GM18507 (cell line): ENCODE data around the gene SETD2.
A peak's percentile ranks its signal among the peaks of the same experiment; 100 is the strongest.

Source experiments
- DNase-seq: peaks from one replicate; pipeline ENCODE4 v3.0.0; 2011; ENCODE audit warnings: low read depth; ENCODE audit not compliant: insufficient read length; ENCODE audit errors: extremely low spot score
- FAIRE-seq: peaks from 2 replicates; lab custom pipeline; 2011; peaks lifted over from hg19 to GRCh38; lab: Jason Lieb, UNC

The SETD2 gene

DNA sequence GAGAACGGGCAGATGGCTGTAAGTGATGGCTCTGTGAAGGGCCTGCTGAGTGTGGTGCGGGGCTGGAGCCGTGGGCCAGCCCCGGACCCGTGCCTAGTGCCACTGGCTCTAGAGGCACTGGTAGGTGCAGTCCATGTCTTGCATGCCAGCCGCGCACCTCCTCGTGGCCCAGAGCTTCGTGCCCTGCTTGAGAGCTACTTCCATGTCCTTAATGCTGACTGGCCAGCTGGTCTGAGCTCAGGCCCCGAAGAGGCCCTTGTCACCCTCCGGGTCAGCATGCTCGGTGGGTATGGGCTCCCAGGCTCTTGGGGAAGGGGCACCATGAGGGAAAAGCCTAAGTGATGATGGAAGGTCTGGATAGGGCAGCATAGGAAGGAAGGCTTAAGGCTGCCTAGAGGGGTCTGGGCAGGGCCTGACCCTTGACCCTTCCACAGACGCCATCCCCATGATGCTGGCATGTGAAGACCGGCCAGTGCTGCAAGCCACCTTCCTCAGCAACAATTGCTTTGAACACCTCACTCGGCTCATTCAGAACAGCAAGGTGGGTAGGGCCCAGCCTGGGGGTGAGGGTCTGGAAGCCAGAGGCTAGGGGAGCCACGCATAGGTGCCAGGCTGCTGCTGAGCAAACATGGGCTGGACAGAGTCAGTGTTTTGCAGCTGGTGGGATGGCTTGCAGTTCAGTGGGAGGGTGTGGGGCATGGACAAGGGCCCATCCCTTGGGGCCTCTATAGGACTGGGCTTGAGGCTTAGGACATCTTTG is 172.3 kb downstream of the SETD2 start:
- DNase-seq (no peak), FAIRE-seq (no peak)

DNA sequence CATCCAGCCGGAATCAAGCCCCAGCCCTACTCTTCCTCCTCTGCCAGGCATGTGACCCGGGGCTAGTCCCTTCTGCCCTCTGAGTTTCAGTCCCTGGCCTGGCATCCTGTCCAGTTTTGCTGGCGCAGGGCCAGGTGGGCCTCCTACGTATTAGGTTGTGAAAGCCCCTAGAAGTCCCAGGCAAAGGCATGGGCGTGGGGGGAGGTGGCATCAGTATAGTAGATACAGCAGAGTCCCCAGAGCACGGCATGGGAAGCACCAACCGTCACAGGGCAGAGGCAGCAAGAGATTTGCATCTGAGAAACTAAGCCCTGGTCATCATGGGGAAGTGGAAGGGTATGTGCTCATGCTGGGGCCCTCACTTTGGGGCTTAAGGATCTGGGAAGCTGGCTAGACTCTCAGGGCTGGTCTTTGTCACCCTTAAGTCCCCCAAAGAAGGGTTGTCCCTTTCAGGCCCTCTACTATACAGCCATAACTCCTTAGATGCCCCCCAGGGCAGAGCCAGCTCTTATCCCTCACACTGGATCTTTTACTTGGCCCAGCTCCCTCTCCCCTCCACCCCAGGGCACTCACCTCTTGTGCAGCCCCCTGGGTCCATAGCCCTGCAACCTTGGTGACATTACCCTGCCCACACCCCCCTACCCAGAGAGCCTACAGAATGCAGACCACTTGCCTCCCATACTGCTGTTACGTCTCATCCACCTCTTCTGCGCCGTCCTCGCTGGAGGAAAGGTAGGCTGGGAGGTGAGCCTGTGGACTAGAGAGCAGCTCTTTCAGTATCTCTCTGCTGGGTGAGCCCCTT is 173.1 kb downstream of the SETD2 start:
- peak; percentile 87 for FAIRE-seq
- DNase-seq = no peak

DNA sequence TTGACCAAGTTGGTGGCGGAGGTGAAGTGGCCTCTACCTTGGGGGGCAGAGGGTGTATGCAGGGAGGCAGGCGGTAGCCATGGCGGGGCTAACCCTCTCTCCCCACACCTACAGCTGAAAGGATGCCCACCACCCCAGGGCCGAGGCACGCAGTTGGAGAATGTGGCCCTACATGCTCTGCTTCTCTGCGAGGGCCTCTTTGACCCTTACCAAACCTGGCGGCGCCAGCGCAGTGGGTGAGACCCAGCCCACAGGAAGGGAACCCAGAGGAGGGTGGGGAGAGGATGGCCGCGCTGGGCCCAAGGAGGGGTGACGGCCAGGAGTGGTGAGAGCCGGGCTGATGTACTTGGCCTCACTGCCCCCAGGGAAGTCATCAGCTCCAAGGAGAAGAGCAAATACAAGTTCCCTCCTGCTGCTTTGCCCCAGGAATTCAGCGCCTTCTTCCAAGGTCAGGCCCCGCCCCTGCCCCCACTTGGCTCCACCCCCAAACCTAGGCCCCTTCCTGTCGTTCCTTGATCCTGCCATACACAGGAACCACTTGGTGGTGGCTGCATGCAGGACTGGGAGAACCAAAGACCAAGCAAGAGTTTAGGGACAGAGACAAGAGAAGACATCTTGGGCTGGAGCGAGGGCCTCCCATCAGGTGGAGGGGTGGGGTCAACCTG is 174.6 kb downstream of the SETD2 start:
- DNase-seq (no peak), FAIRE-seq (no peak)

DNA sequence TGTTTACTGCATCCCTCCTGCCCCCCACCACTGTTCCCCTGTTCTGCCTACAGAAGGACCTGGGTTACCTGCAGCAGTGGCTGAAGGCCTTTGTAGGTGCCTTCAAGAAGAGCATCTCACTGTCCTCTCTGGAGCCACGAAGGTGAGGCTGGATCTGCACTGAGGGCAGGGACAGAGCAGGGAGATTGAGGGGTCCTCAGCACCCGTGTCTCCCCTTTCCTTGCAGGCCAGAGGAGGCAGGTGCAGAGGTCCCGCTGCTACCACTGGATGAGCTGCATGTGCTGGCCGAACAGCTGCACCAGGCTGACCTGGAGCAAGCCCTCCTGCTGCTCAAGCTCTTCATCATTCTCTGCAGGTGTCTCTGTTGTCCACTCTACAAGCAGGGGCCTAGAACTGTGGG is 175.3 kb downstream of the SETD2 start:
- FAIRE-seq (no peak), DNase-seq (no peak)

DNA sequence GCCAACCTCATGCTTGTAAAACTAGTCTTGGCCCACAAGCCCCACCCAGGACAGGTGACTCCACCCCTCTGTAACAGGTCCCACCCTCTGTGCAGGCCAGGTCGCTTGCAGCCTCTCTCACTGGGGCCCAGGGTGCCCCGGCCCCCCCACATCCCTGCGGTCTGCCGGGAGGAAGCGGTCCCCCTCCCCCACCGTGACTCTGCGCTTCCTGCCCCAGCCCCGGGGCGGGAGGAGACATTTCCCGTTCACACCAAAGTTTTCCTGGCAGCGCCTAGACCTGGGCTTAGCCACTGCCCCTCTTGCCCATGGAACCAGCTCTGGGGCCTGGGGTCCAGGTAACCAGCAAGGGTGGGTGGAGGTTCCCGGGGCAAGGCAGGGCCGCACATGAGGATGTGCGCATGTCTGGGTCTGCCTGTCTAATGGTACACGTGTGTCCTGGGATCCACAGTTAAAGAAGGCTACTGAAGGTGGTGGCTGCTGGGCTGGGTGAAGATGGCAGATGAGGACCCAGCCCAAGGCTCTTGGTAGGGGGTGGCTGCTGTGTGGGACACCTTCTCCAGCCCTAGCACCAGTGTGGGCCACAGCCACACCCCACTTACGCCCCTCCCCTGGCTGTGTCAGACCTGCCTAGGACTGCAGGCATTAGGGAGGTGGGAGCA is 176.0 kb downstream of the SETD2 start:
- FAIRE-seq (peak; percentile 89), DNase-seq (peak; percentile 82)

DNA sequence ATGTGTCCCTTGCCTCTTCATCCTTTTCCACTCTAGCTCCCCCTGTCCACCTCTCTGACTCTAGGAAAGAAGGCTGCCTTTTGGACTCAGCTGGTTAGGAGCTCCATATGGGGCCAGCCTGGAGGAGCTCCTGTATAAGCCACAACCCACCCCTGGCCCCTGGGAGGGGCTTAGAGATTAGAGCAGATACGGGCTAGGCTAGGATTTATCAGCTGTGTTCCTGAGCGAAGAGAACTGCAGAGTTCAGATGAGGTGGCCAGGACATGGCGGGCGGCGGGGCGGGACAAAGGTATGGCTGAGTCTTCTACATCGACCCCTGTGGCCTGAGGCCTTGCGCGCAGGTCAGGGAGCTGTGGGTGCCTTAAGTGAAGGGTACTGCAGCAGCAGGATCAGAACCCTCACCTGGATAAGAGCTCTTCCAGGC is 176.6 kb downstream of the SETD2 start:
- DNase-seq (no peak), FAIRE-seq (no peak)

DNA sequence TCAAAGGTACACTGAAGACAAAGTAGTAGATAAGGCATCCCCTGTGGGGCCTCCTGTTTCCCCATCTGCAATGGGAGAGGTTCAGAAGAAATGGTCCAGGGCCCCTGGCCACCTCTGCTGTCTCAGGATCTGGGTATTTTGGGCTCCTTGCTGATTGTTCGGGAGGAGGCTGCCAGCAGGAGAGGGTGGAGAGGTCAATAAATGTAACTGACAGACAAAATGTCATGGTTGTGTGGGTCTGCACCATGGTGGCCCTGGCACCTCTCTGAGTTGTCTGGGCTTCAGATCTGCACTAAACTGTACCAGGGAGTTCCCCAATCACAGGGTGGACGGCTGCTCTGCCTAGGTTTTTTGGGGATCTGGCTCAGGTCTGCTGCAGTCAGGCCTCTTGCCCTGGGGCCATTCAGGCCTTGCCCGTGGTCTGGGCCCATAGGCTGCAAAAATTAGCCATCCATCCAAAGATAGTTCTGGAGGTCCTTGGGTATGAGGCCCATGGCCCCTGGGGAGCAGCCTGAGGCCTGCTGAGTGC is 177.1 kb downstream of the SETD2 start:
- DNase-seq (no peak), FAIRE-seq (no peak)

DNA sequence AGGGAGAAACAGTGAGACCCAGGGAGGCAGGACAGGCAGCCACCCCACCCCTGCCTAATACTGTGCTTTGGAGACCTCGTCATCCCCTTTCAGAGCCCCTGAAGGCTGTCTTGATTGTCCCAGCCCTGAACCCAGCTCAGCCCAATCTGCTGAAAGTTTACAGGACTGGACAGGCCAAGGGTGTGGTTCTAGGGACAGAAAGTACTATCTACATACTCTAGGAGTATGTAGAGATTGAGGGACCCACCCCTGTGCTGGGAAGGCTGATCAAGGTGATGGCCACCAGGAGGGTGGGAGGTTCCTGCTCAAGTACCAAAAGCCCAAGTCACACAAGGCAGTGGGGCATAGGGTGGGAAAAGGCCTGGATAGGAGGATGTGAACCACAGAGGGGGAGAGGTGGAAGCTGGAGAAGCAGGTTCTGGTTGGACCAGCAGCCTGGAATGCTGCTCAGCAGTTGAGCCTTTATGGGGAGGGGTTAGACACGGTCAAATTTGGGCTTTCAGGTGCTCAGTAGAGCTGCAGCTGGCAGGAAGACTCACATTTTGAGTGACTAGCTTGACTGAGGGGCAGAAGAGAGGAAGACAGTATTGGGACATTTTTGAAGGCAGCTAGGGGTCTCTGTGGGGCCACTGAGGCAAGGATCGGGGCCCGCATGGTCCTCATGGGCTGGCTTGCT is 177.7 kb downstream of the SETD2 start:
- no peak for DNase-seq

DNA sequence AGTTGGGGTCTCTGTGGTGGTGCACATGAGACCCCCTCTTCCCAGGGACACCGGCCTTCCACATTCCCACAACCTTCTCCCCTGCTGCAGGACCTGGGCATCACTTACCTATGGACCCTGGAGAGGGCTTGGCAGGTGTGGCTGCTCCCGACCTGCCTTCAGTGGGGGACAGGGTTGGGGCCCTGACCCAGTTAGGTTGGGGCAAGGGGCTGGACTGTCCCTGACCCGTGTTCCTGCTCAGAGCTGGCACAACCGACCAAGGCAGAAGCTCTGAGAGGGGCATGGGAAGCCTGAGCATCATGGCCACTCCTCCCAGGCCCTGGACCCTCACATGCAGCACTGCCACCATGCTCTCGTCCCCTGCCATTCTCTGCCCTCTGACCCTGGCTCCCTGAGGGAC is 178.3 kb downstream of the SETD2 start:
- DNase-seq = no peak
- no peak for FAIRE-seq

More for the DNA sequence above, 177.7 kb downstream of the SETD2 start:
- no peak for FAIRE-seq

DNA sequence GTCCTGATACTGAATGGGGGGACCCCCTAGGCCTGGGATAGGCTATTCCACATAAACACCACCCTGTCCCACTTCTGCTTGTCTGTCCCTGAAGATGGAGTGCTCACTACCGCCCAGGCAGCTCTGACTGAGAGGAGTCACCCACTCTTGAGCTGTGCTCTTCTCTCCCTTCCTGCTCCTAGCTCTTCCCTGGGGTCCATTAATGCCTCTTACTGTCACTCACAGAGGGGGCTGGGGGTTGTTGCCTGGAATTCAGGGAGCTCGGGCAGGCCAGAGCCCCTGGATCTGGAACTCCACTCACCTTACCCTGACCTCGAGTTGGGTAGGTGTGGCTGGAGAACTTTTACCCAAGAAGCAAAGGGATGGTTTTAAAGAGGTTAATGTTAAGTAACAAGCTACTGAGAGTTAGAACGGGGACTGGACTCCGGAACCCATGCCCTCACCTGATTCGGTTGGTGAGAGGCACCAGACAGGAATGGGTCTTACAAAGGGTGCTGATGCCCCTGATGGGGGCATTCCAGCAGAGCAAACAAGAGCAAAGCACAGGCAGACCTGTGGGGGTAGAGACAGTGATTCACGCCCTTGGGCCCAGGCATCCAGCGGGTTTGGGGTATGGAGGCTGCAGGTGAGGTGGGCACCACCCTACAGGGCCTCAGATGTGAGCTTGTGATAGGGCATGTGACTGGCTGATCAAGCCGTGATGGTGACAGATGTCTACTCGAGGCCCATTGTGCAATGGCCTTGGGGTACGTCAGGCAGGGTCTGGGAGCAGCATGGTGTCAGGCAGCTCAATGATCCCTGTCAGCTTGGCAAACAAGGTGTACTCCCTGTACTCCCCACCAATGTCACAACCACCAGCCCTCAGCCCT is 179.1 kb downstream of the SETD2 start:
- FAIRE-seq = no peak
- DNase-seq = no peak

DNA sequence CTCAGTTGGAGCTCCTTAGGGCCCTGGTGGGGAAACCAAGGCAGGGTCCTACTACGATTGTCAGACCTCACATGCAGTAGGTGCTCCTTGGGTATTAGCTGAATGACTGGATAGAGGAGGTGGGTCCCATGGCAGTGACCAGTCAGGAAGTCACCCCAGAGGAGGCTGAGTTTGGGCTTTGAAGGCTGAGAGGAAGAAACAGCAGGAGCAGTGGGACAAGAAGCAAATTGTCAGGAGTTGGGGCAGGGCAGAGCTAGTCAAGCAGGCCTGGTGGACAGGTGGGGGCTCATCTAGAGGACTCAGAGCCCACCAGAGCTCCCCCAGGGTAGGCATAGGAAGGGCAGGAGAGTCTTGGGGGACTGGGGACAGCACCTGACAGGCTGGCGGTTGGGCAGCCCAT is 181.4 kb downstream of the SETD2 start:
- no peak for DNase-seq
- FAIRE-seq = no peak

DNA sequence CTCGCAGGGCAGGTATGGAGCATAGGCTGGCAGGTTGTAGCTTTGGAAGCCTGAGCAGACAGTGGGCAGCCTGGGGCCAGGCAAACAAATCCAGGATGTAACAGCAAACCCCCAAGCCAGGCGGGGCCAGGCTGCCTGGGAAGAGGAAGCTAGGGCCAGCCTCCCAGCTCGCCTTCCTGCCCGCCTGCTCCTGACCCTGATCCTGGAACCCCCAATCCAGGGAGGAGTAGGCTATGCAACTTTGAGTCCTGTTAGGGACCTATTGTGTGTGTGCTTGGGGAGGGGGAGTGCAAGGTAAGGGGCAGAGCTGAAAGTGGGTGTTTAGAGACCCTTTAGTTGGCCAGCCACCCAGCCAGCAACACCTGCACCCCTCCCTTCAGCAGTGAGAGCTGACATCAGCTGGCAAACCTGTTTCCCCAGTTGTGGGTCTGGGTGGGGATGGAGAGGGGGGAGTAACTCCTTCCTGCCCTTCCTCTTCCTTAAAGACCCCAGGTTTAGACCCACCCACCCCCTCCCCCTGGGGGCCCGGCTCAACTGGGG is 181.9 kb downstream of the SETD2 start:
- FAIRE-seq (no peak), DNase-seq (no peak)

DNA sequence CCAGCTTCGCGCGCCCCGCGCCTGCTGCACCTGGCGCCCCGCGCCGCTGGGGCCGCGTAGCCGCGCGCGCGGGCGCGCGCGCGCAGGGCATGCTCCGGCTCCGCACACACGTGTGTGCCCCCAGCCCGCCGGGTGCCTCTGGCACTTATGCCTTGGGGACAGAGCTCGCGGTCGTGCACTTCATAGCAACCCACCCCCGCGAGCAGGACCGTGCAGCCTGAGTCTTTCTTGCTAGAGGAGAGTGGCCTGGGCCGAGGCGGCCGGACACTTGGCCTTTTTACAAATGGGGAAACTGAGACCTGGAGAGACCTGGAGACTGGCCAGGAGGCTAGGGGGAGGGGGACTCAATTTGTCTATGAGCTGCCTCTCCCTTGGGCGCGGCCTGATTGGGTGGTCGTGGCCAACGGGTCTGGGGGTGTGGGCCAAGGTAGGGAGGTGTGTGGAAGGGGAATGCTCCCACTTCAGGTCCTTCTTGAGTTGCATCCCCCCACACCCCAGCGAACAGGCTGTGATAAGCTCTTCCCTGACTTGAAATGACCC is 183.9 kb downstream of the SETD2 start:
- FAIRE-seq = no peak
- DNase-seq = no peak

DNA sequence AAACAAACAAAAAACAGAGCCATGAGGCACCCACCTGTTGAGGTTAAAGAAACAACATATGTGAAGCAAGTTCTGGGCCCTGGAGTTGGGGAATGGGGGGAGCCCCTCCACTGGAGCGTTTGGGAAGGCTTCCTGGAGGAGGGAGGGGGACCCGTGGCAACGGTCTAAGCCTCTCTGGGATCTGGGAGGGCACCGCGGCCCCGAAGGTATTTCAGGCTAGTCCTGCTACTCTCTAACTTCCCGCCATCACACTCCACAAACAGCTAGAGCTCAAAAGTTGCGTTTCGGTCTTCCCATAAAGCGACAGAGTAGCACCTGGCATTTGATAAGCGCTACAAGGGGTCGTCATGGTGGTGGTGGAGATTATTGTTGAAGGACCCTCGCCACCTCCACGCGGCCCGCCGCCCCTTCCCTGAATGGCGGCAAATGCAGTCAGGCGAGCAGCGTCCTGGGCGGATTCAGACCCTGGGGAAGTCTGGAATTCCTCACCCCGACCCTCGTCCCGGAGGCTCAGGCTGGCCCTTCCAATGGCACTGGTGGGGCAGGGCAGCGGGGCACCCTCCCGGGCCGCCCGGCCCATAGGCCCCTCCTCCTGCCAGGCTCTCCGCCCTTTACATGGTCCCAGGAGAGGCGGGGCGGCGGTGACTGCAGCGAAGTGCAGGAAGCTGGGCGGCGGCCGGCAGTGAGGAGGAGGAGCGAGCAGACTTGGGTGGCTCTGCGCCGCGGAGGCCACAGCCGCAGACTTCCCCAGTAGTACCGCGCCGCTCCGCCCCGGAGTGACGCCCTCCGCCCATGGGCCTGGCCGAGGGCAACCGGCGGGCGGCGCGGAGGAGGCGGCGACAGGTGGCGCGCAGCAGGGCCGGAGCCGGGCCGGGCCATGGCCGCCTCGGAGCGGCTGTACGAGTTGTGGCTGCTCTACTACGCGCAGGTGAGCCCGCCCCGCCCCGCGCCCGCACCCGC is 184.6 kb downstream of the SETD2 start, which contains the start of gene NBEAL2:
TSS of gene NBEAL2 (plus strand) at position 682 of the 960 bp plus-strand sequence. CDS start at position 878, 196 bp downstream.
- peak; percentile 87 for DNase-seq
- peak; percentile 90 for FAIRE-seq

DNA sequence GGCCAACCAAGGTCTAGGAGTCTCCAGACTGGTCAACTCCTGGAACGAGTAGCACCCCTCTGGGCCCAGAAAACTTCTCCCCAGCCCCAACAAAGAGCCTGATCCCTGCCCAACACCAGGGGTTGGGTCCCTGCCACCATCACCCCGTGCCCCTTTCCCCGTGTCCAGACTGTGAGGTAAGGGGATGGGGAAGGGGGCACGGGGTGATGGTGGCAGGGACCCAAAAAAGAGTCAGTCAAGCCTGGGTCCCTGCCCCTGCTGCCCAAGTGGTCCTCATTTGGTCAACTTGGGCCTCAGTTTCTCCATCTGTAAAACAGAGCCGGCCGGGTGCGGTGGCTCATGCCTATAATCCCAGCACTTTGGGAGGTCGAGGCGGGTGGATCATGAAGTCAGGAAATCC is 185.5 kb downstream of the SETD2 start:
- DNase-seq (no peak), FAIRE-seq (no peak)

DNA sequence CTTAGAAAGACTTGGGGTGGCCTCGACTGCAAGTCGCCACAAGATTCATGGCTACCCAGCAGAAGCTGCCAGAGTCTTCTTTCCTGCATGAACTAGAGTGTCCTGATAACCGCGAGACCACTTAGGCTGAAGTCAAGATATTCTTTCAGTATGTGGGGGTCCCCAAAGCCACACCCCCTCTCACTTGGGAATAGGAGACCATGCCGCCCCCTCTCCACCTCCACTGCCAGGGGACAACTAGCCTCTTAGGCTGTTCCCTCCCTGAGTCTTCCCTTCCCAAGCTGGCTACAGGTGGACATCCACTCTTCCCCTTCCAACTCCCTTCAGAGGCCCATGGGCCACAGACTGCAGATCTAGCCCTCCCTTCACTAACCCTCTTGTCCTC is 186.1 kb downstream of the SETD2 start:
- FAIRE-seq (no peak), DNase-seq (no peak)
